Muscle of back (tissue), 11 donors: ENCODE data around the gene NPR2. TPM values are rescaled to one million over a fixed set of nuclear protein-coding genes. Genes with fewer than 3 reads are reported as not detected.

ENCODE experiments used
- DNase-seq, 3 donors: peaks; one replicate each; pipeline versions ENCODE4 v3.0.0 to v3.0.0-alpha.2; 2013
- polyA plus RNA-seq, 10 donors: library from polyadenylated mRNA; unstranded; fragments of 120-200 nt; gene quantifications; one replicate each; pipeline ENCODE4 v1.2.1, GENCODE V29; 2013; ENCODE audit not compliant: insufficient read length in 10 of 10

NPR2 gene
- polyA plus RNA-seq, 10 donors, result 21.0 to 31.5 (median 25.8) TPM

GRCh38 chr9:35759795-35760194 lies 31.6 kb upstream of the NPR2 start:
- DNase-seq, result no peak

- DNase-seq, result peak in 1 of 3 donors; percentile 26
Measured at GRCh38 chr9:35760651-35761050, 30.7 kb upstream of the NPR2 start.

- no peak for DNase-seq
Measured at GRCh38 chr9:35763181-35763580, 28.2 kb upstream of the NPR2 start.

GRCh38 chr9:35763803-35764202 lies 27.6 kb upstream of the NPR2 start:
- no peak for DNase-seq

GRCh38 chr9:35766997-35767396 lies 24.4 kb upstream of the NPR2 start:
- DNase-seq, result no peak

- DNase-seq, result no peak
Measured at GRCh38 chr9:35767458-35767857, 23.9 kb upstream of the NPR2 start.

- DNase-seq, result no peak
Measured at GRCh38 chr9:35769763-35770162, 21.6 kb upstream of the NPR2 start.

GRCh38 chr9:35771075-35771433 lies 20.3 kb upstream of the NPR2 start:
- no peak for DNase-seq

- DNase-seq, result no peak
Measured at GRCh38 chr9:35771534-35771933, 19.9 kb upstream of the NPR2 start.

GRCh38 chr9:35771943-35772342 lies 19.4 kb upstream of the NPR2 start:
- DNase-seq, result no peak

GRCh38 chr9:35774907-35775635 lies 16.3 kb upstream of the NPR2 start:
- DNase-seq, result peak in 1 of 3 donors; percentile 44

- no peak for DNase-seq
Measured at GRCh38 chr9:35776018-35776417, 15.4 kb upstream of the NPR2 start.

GRCh38 chr9:35778496-35778895 lies 12.9 kb upstream of the NPR2 start:
- DNase-seq, result no peak

- no peak for DNase-seq
Measured at GRCh38 chr9:35781066-35781465, 10.3 kb upstream of the NPR2 start.

- no peak for DNase-seq
Measured at GRCh38 chr9:35783418-35783817, 8.0 kb upstream of the NPR2 start.

- no peak for DNase-seq
Measured at GRCh38 chr9:35789541-35789940, 1.9 kb upstream of the NPR2 start.

- DNase-seq, result no peak
Measured at GRCh38 chr9:35790025-35790384, 1.4 kb upstream of the NPR2 start.

GRCh38 chr9:35790385-35791296 lies 750 bp upstream of the NPR2 start:
- peak; percentile 82 to 92 (median 87) for DNase-seq

- no peak for DNase-seq
Measured at GRCh38 chr9:35792024-35792813, 828 bp downstream of the NPR2 start.

GRCh38 chr9:35792826-35793225 lies 1.4 kb downstream of the NPR2 start:
- DNase-seq, result no peak

- DNase-seq, result no peak
Measured at GRCh38 chr9:35793461-35793860, 2.1 kb downstream of the NPR2 start.

- no peak for DNase-seq
Measured at GRCh38 chr9:35795695-35796094, 4.3 kb downstream of the NPR2 start.
